NCI-H345 treated with DMSO at 0.1 percent for 48 hours (cell line): ENCODE measurements around the gene PRR13.
A peak's percentile ranks its signal among the peaks of the same experiment; 100 is the strongest.
"Not testable (repeated sequence)": the region's sequence is repeated elsewhere in the genome, so short reads cannot be mapped to it uniquely, and the experiment has no call there.

Experiments
- DNase-seq: peaks from one replicate; lab custom pipeline; 2025; ENCODE audit not compliant: unreplicated experiment; lab: John Stamatoyannopoulos, UW

The PRR13 gene

DNA sequence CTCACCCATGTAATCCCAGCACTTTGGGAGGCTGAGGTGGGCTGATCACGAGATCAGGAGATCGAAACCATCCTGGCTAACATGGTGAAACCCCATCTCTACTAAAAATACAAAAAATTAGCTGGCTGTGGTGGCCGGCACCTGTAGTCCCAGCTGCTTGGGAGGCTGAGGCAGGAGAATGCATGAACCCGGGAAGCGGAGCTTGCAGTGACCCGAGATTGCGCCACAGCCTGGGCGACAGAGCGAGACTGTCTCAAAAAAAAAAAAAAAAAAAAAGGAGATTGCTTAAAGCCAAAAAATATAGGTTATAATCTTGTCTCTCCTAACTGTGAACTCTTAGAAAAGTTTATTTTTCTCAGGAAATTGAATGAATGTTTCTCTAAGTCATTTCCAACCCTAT lies 6.2 kb upstream of the PRR13 start:
- DNase-seq, result not testable (repeated sequence)

DNA sequence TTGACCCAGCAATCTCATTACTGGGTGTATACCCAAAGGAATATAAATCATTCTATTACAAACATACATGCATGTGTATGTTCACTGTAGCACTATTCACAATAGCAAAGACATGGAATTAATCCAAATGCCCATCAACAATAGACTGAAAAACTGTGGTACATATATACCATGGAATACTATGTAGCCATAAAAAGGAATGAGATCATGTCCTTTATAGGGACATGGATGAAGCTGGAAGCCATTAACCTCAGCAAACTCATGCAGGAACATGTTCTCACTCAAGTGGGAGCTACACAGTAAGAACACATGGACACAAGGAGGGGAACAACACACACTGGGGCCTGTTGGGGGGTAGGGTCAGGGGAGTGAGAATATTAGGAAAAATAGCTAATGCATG lies 2.0 kb upstream of the PRR13 start:
- not testable (repeated sequence) for DNase-seq

DNA sequence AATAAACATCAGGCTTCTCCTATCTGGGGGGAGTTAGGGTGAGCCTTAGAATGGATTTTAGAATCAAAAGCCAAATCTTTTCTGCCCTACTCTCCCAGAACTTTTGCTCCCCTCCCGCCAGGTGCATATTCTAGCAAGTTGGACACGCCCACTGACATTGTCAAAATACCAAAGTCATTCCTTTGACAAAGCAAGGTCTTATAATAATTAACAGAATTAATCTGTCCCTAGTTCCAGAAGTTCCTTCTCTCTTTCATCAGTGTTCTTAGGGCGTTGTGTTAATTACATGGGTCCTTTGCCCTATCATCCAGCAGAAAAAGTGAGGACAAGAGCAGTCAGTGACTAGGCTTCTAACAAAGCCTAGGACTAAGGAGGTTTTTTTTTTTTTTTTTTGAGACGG lies 2.4 kb downstream of the PRR13 start:
- no peak for DNase-seq

DNA sequence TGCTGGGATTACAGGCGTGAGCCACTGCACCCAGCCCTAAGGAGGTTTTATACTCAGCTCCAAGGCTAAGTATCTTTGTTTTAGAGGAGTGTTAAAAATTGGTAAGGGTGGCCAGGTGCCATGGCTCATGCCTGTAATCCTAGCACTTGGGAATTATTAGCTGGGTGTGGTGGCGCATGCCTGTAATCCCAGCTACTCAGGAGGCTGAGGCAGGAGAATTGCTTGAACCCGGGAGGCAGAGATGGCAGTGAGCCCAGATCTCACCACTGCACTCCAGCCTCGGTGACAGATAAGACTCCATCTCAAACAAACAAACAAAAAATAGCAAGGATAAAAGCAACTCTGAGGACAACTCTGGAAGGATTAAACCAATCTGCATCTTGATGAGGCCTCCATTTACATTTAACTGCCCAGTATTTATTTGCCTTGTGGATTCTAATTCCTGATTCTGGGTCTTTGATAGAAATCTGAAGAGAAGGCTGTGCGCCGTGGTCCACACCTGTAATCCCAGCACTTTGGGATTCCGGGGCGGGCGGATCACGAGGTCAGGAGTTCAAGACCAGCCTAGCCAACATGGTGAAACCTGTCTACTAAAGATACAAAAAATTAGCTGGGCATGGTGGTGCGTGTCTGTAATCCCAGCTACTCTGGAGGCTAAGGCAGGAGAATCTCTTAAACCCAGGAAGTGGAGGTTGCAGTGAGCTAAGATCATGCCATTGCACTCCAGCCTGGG lies 3.2 kb downstream of the PRR13 start:
- DNase-seq, result not testable (repeated sequence)

DNA sequence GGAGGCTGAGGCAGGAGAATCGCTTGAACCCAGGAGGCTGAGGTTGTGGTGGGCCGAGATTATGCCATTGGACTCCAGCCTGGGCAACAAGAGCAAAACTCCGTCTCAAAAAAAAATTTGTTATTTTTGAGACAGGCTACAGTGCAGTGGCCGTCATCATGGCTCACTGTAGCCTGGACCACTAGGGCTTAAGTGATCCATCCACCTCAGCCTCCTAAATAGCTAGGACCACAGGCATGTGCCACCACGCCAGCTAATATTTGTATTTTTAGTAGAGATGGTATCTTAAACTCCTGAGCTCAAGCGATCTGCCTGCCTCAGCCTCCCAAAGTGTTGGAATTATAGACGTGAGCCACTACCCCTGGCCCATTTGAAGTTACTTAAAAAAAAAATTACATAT lies 9.4 kb downstream of the PRR13 start:
- DNase-seq, result no peak

DNA sequence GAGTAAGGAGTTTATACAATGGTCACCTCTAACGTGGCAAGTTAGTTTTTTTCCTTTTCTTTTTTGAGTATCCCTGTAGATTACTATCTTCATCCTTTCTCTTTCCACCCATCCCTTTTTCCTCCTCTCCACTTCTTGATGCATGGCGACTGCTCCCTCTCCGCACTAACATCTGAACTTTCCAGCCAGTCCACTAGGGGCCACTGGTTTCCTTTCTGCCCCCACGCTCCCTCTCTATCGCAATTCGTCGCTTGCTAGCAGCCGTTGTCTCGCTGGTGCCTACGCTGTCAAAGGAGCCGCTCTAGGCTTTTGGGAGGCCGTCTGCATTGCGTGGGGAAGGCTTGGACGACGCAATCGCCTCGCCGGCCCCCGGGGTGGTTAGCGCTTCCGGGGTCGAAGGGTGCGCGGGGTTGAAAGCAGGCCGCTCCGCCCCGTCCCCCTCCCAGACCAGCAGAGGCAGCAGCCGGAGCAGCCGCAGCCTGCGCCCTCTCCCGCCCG lies 10.2 kb downstream of the PRR13 start, which contains the start of gene PCBP2:
TSS of gene PCBP2 (plus strand) at position 442 of the 498 bp plus-strand sequence. CDS start 2,699 bp downstream, outside the sequence.
- peak; percentile 97 for DNase-seq

DNA sequence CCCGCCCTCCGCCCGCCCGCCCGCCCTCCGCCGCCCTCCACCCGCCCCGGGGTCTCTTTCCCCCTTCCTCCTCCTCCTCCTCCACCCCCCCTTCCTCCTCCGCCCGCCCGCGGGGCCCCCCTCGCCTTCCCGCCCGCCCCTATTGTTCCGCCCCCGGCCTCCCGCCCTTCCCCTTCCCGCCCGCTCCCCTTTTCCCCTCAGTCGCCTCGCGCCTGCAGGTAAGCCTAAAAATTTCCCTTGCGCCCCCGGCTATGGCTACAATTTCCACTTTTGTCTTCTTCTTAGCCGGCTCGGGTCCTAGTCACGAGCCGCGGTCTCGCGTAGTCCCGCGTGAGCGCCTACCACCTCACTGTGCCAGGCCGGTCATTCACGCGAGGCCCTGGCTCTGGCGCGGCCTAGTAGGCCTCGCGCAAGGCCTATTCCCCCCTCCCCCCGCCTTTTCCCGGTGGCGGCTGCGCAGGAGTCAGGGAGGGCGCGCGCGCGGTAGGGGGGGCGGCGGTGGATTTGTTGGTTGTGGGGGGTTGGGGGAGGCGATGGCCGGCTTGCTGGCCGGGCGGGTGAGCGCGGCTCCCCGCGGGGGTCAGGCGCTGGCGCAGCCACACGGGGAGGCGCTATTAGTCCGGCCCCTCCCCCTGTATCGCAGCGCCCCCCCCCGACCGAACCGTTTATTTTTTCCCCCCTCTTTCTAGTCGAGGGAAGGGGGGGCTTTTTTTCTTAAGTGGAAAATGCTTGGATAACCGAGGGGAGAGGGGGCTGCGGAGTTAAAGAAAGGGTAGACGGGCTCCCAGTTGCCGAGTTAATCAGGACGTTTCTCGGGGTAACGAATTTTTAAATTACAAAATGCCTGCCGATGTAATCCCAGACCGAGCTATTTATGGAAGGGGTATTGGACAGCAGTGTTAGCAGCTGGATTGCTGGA lies 10.9 kb downstream of the PRR13 start:
- DNase-seq, result peak; percentile 20

DNA sequence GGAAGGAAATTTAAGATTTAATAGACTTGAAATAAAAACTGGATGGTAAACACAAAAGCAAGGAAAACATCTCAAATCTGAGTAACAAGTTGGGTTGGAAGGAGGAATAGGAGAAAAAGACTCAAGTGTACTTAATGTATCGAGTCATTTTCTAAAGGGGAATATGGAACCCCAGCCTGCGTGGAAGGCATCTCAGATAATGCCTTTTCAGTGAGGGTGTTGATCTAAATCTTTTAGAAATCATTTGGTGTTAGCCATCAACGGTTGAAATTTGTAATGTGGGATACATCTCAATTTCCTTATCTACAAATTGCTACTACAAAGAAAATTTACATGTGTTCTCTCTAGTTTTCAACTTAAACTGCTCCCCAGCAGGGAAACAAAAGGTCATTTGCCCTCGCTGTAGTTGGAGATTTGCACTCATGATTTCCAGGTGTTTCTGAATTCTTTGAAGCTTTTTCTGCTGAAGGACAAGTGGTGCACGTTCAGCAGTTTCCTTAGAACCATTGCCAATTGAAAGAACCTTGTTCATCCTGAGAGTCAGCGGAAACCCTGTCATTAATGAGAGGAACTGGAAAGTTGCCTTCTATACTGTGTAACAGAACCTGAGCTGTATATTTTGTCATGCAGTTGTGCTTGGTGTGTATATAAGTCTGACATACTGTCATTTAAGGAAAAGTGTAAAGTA lies 12.6 kb downstream of the PRR13 start:
- DNase-seq, result no peak

- DNase-seq, result no peak
Measured at GRCh38 chr12:53454707-53455106, 13.2 kb downstream of the PRR13 start.

DNA sequence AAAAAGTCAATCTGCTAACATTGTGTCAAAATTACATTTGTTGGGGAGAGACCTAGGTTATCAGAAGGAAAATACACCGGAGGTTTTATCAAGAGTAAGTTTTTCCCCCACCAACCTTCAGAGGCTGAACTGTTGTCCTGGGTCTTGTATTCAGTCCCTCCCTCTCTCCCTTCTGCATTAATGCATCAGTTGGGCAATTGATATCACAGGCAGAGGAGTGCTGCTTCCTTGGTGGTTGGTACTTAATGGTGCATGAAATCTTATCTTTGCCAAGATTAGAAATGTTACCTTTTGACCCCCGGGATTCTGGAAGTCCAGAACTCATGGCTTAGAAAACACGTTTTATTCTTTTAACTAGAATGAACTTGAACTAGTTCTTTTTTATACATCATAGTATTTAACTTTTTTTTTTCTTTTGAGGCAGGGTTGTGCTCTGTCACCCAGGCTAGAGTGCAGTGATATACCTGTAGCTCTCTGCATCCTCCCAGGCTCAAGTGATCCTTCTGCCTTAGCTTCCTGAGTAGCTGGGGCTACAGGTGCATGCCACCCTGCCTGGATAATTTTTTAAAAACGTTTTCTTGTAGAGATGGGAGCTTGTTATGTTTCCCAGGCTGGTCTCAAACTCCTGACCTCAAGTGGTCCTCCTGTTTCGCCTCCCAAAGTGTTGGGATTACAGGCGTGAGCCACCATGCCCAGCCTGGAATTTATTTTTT lies 15.3 kb downstream of the PRR13 start:
- no peak for DNase-seq

DNA sequence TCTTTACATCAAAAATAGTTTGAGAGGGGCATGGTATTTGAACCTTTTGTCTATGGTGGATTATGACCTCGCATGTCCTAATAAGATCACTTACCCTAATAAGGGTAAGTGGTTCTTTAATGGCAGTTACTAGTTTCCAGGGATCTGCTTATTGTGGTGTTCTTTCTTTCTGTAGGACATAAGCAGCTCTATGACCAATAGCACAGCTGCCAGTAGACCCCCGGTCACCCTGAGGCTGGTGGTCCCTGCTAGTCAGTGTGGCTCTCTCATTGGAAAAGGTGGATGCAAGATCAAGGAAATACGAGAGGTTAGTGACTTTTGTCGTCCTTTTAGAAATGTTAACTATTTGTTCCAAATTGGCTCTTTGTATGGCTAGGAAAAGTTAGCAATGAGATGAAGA lies 17.6 kb downstream of the PRR13 start:
- DNase-seq, result no peak

GRCh38 chr12:53461059-53461458 lies 19.5 kb downstream of the PRR13 start:
- DNase-seq, result no peak

GRCh38 chr12:53461591-53461990 lies 20.1 kb downstream of the PRR13 start:
- no peak for DNase-seq

- DNase-seq, result no peak
Measured at GRCh38 chr12:53462935-53463334, 21.4 kb downstream of the PRR13 start.

DNA sequence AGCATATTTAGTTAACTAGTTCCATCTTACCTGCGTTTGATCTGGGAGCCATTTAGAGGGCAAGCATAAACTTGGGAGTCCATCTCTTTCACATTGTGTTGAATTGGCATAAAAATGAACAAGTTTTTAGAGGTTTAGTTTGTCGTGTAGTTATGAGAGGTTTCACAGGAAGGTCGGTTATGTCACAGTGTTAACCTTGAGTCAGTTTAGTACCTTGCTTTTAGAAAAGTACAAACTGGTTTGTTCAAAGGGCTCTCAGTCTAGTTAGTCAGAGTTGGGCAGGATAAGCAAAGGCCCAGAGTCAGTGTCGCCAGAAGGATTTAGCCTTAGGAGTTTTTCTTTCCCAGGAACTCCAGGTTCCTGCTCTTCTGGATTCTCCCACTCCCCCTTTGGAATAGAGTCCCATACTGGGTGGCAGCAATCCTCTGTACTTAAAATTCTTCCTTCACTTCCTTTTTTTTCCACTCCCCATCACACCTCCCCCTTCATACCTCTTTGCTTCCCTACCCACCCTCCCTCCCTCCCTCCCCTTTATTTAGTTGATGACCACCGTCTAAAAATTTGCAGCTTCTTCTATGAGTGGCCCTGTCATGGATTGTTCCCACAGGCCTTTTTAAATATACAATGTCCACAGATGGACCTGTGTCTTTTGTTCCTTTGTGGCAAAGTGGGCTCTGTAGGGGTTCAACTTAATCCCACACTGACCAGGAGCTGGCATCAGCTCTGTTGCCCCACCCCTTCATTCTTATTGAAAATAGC lies 22.4 kb downstream of the PRR13 start:
- no peak for DNase-seq

DNA sequence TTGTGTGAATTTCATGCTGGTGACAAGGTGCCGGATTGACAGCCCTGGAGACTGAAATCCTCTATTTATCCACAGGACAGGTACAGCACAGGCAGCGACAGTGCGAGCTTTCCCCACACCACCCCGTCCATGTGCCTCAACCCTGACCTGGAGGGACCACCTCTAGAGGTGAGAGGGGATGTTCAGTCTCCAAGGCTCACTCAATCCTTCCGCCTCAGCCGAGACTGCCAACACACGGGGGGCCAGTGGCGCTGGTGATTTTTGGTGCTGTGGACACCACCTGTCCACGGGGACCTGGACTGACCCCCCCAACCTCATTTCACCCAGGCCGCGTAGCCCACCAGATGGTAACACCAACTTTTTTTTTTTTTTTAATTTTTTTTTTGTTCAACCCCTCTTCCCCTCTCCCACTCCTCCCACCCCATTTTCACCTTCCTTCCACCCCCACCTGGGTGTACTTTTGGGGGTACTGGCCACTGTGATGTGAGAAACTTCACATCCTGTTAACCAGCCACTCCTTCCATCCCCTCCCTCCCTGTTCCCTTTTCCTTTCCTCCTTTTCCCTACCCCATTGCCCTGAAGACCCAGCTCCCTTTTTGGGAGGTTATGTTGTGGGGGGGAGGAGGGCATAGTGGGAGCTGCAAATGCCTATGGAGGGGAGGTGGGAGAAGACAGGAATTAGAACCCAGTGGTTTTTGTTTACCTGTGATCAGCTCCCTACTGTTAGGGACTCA lies 23.3 kb downstream of the PRR13 start:
- no peak for DNase-seq

DNA sequence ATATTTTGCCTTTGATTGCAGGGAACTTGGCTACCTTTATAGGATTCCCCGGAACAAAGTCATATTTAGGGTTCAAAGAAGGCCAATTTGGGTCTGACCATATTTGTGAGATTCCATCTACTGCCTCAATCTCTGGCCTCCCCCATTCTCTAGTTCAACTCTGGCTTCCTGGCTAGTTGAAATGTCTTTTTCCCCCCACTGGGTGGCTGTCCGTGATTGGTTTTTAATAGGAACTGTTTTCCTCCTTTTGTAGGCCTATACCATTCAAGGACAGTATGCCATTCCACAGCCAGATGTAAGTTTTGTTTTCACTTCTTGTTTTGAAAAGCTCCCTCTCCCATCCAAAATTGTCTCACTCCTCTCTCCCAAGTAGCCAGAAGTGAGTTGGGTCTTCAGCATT lies 24.1 kb downstream of the PRR13 start:
- no peak for DNase-seq

DNA sequence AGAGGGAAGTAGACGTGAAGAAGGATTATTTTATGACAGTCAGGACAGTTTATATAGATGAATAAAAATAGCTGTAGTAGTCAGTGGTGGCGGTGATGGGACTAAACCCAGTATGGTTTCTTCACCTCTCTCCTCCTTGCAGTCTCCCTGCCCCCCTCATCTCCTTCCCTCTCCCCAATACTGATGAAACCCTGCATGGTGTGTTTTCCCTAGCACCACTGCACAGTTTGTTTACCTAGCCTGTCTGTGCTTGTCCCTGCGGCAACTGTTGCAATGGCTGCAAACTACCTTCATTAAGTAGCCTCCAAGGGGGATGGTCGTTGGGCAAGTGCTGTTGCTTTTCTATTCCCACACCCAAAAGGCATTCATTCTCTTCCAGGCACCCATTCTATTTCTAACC lies 25.1 kb downstream of the PRR13 start:
- DNase-seq, result no peak

GRCh38 chr12:53467082-53467481 lies 25.5 kb downstream of the PRR13 start:
- no peak for DNase-seq
